Breast epithelium (tissue), 4 donors: ENCODE data around the gene WDFY2. TPM values are rescaled to one million over a fixed set of nuclear protein-coding genes. Genes with fewer than 3 reads are reported as not detected.
A peak's percentile ranks its signal among the peaks of the same experiment; 100 is the strongest.

Experiments used
- DNase-seq, 2 donors: peaks; one replicate each; pipeline ENCODE4 v3.0.0-alpha.2; 2019; ENCODE audit warnings: low spot score in 2 of 2
- H3K27ac ChIP-seq, 2 donors: fragments of 200-600 bp; sonication (generic) in 1 of 2; one replicate each; pipeline ENCODE4 v1.5.1; 2016 to 2019; ENCODE audit warnings: mild to moderate bottlenecking in 1 of 2
- H3K27me3 ChIP-seq, 2 donors: fragments of 200-600 bp; sonication (generic) in 1 of 2; one replicate each; pipeline versions ENCODE4 v1.5.1 to v1.6.0; 2017 to 2019; ENCODE audit warnings: control low read depth in 1 of 2, mild to moderate bottlenecking in 1 of 2
- H3K36me3 ChIP-seq: fragments of 200-600 bp; one replicate; pipeline ENCODE4 v1.5.1; 2019
- H3K4me1 ChIP-seq, 2 donors: fragments of 200-600 bp; sonication (generic); one replicate each; pipeline ENCODE4 v1.5.1; 2016 to 2019; ENCODE audit warnings: control low read depth in 1 of 2
- H3K4me3 ChIP-seq, 3 donors: fragments of 200-600 bp; sonication (generic); 1 replicate in 2 of 3; 2 replicates in 1 of 3; pipeline ENCODE4 v1.5.1; 2016 to 2019; ENCODE audit warnings: mild to moderate bottlenecking in 3 of 3, moderate library complexity in 2 of 3
- H3K9me3 ChIP-seq, 2 donors: fragments of 200-600 bp; sonication (generic) in 1 of 2; one replicate each; pipeline ENCODE4 v1.5.1; 2016 to 2019; ENCODE audit warnings: control low read depth in 1 of 2
- CTCF ChIP-seq, 3 donors: fragments of 450-650 bp; IDR thresholded peaks; one replicate each; pipeline ENCODE4 v1.5.1; 2016 to 2017; ENCODE audit warnings: antibody characterized with exemption in 3 of 3, mild to moderate bottlenecking in 3 of 3, moderate library complexity in 3 of 3
- POLR2A ChIP-seq: fragments of 450-650 bp; IDR thresholded peaks from one replicate; pipeline ENCODE4 v1.6.1; 2016; ENCODE audit warnings: antibody characterized with exemption, mild to moderate bottlenecking, moderate library complexity
- POLR2AphosphoS5 ChIP-seq, 3 donors: sonication (generic); formaldehyde crosslinking; IDR thresholded peaks; one replicate each; pipeline ENCODE4 v1.6.1; 2017; ENCODE audit warnings: antibody characterized with exemption in 3 of 3
- intact Hi-C: fragments of 100-400 bp; cut with DNase I; formaldehyde crosslinking; loops from one replicate; pipeline ENCODE4 v1.15.1; 2023; ENCODE audit warnings: low total_unique reads
- total RNA-seq, 3 donors: library from RNA; depleted of rRNA; stranded (reverse); fragments of >200 nt; gene quantifications; one replicate each; pipeline ENCODE4 v1.1.0, GENCODE V29; 2016

WDFY2 gene
- total RNA-seq, 3 donors from 2014 or later: 21.0 to 27.7 (median 21.4) TPM

DNA sequence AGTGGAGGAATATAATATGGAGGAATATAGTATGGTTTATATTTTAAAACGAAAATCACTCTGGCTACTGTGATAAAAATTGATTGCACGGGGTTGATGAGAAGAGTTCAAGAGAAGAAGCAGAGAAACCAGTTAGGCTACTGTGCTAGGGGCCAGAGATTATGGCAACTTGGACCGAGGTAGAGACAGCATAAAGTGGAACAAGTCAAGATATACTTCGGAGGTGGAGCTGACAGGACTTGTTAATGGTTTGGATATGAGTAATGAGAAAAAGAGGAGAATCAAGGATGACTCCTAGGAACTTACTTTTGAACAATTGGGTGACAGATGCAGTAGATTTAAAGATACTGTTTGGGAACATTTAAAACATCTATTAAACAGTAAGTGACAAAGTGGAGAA is 6.6 kb upstream of the WDFY2 start:
- Histone ChIP-seq H3K27me3 (no peaks in the 10 kb centered on the region), H3K4me3 (no peak overlapping the region), H3K9me3 (no peaks in the 10 kb centered on the region), H3K36me3 (no peaks in the 10 kb centered on the region), H3K27ac (peak overlapping the region in 1 of 2 donors; percentile 7), H3K4me1 (no peaks in the 10 kb centered on the region)
- DNase-seq: no peak
- intact Hi-C loops: no loop called here
- no peak for TF ChIP-seq CTCF (IDR thresholded peaks at IDR 0.05)
- TF ChIP-seq POLR2AphosphoS5 (IDR thresholded peaks at IDR 0.05): no peak
- TF ChIP-seq POLR2A: no peak

DNA sequence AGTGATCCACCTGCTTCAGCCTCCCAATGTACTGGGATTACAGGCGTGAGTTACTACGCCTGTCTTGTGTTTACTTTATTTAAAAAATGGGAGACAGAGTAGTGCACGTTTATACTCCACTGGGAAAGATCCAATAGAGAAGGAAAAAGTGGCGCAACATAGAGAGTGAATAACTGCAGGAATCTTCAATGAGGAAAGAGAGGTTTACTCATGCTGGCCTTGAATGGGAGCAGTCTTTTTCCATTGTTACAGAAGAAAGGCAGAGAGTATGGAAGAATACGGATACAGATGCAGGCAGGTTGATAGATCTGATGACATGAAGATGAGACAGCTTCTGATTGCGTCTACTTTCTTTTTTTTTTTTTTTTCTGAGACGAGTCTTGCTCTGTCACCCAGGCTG is 4.6 kb upstream of the WDFY2 start:
- TF ChIP-seq POLR2AphosphoS5 (IDR thresholded peaks at IDR 0.05) (no peak), CTCF (IDR thresholded peaks at IDR 0.05) (no peak), POLR2A (no peak)
- intact Hi-C loops: loop anchor here (10.0 kb wide), 1 partner anchor 125 kb away; the partner anchor contains the start of gene INTS6
- no peak for DNase-seq
- Histone ChIP-seq H3K27ac (no peak overlapping the region), H3K4me1 (no peaks in the 10 kb centered on the region), H3K4me3 (no peak overlapping the region), H3K36me3 (no peaks in the 10 kb centered on the region), H3K9me3 (no peaks in the 10 kb centered on the region), H3K27me3 (no peaks in the 10 kb centered on the region)

GRCh38 chr13:51581148-51581820 is 3.0 kb upstream of the WDFY2 start:
- H3K4me1 ChIP-seq: no peaks in the 10 kb centered on the region
- no peaks in the 10 kb centered on the region for H3K36me3 ChIP-seq
- no peaks in the 10 kb centered on the region for H3K9me3 ChIP-seq
- no peak overlapping the region for H3K27ac ChIP-seq
- no peak for TF ChIP-seq POLR2A
- TF ChIP-seq POLR2AphosphoS5 (IDR thresholded peaks at IDR 0.05): no peak
- no peak for TF ChIP-seq CTCF (IDR thresholded peaks at IDR 0.05)
- no peak overlapping the region for H3K4me3 ChIP-seq
- no peak for DNase-seq
- no peaks in the 10 kb centered on the region for H3K27me3 ChIP-seq
- intact Hi-C loops: loop anchor here (10.0 kb wide), 1 partner anchor 126 kb away; the partner anchor contains the start of gene INTS6

DNA sequence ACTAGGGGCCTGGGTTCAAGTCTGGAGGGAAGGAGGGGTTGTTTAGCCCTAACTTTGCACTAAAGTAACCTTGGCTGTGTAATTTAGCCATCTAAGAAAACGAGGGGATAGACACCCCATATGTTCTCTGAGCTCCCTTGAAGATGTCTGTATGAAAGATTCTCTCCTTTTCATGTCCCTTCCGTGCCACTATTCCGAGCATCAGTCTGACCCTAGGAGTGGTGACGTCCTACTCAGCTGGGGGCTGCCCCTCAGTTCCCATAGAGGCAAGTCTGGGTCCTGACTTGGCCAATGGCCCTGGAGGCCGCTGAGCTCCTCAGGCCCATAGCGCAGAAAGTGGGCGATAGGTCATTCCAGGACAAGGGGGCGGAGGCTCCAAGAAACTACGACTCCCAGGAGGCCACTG is 790 bp upstream of the WDFY2 start:
- Histone ChIP-seq H3K9me3 (no peaks in the 10 kb centered on the region), H3K36me3 (no peaks in the 10 kb centered on the region), H3K4me3 (peak overlapping the region; percentile 80 to 86 (median 84)), H3K4me1 (no peaks in the 10 kb centered on the region), H3K27me3 (no peaks in the 10 kb centered on the region), H3K27ac (peak overlapping the region; percentile 92 to 94)
- TF ChIP-seq POLR2AphosphoS5 (IDR thresholded peaks at IDR 0.05) (no peak), POLR2A (no peak), CTCF (IDR thresholded peaks at IDR 0.05) (no peak)
- intact Hi-C loops: loop anchor here (10.0 kb wide), 1 partner anchor 129 kb away; the partner anchor contains the start of gene INTS6
- DNase-seq: no peak
